Measurements from ENCODE around the gene IFNGR1. TPM values are rescaled to one million over a fixed set of nuclear protein-coding genes. Genes with fewer than 3 reads are reported as not detected.

IFNGR1 gene
- total and polyA plus RNA-seq, 2 of the 13 experiments (the other 11 are each of a cell fraction or from before 2014, with no cell fraction given) = 82.8 to 87.8 TPM

GRCh38 chr6:137268911-137269310, 49.7 kb upstream of the IFNGR1 start:
- Histone ChIP-seq H3K36me3 (replicated peaks in 1 of 2; ENCODE audit: control insufficient read depth in 1 of 2, insufficient read depth in 2 of 2, low read length in 2 of 2) (no peaks in the 10 kb centered on the region), H3K27ac (ENCODE audit: extremely low read length, insufficient read depth, low read length) (no peak overlapping the region), H3K4me1 (ENCODE audit: insufficient read depth, low read length) (no peaks in the 10 kb centered on the region), H3K27me3 (ENCODE audit: control insufficient read depth in 1 of 2, insufficient read depth in 2 of 2, low read length in 2 of 2) (no peaks in the 10 kb centered on the region), H4K20me1 (ENCODE audit: insufficient read depth, low read length) (no peaks in the 10 kb centered on the region), H2AFZ (ENCODE audit: low read length) (no peak overlapping the region), H3K9me3 (ENCODE audit: low read length) (no peaks in the 10 kb centered on the region), H3K79me2 (ENCODE audit: insufficient read depth, low read length) (no peaks in the 10 kb centered on the region), H3K4me2 (ENCODE audit: low read depth, low read length) (no peak overlapping the region), H3K9ac (ENCODE audit: insufficient read depth, low read depth, low read length) (no peak overlapping the region), H3K4me3 (replicated peaks in 1 of 3; ENCODE audit: insufficient read depth in 1 of 3, low read depth in 2 of 3, low read length in 3 of 3) (no peak overlapping the region)
- FAIRE-seq (no peak), DNase-seq (ENCODE audit: low spot score) (no peak), ATAC-seq (no peak)
- POLR2A ChIA-PET = no interaction called here
- CTCF ChIA-PET (ENCODE audit: low intra/inter-chr PET ratio, low total read pairs) = no interaction called here
- TF ChIP-seq PRDM10 (CRISPR knock-in tag; IDR thresholded peaks at IDR 0.05; ENCODE audit: low read depth) (no peak), HMG20B (CRISPR knock-in tag; conservative IDR thresholded peaks at IDR 0.05) (no peak), ZFP36L1 (CRISPR knock-in tag; IDR thresholded peaks at IDR 0.05) (no peak), THRA (CRISPR knock-in tag; IDR thresholded peaks at IDR 0.05; ENCODE audit: borderline replicate concordance) (no peak), SMAD9 (CRISPR knock-in tag; IDR thresholded peaks at IDR 0.05) (no peak), ZNF674 (CRISPR knock-in tag; IDR thresholded peaks at IDR 0.05; ENCODE audit: low read depth) (no peak), TBP (CRISPR knock-in tag; IDR thresholded peaks at IDR 0.05) (no peak), ZSCAN20 (CRISPR knock-in tag; IDR thresholded peaks at IDR 0.05; ENCODE audit: borderline replicate concordance) (no peak), CREM (IDR thresholded peaks at IDR 0.05) (no peak), CREM (CRISPR knock-in tag; IDR thresholded peaks at IDR 0.05) (no peak), ZNF564 (CRISPR knock-in tag; IDR thresholded peaks at IDR 0.05) (no peak), TRAFD1 (CRISPR knock-in tag; IDR thresholded peaks at IDR 0.05; ENCODE audit: borderline replicate concordance) (no peak), MYC (CRISPR knock-in tag; IDR thresholded peaks at IDR 0.05; ENCODE audit: borderline replicate concordance) (no peak), REPIN1 (CRISPR knock-in tag; IDR thresholded peaks at IDR 0.05; ENCODE audit: borderline replicate concordance, low read depth) (no peak), NR1H2 (CRISPR knock-in tag; IDR thresholded peaks at IDR 0.05; ENCODE audit: borderline replicate concordance, low read depth) (no peak)
- 65% methylated on average over 3 of the region's 3 CpGs for WGBS (ENCODE audit: low lambda C conversion rate)
- intact Hi-C loops (cut with micrococcal nuclease; ENCODE audit: unreplicated experiment) (no loop called here), in situ Hi-C loops (cut with HindIII; ENCODE audit: extremely low pct_ligation_motif_present, low pct_unique_long_range_greater_than_20kb) (loop anchor here (5.0 kb wide), 1 partner anchor 177 kb away; no protein-coding TSS in a partner anchor)
- BruUV-seq (replicated peaks) = no TSS peak

Data from HepG2 (cell line).